MV-4-11 (cell line): Measurements from ENCODE around the gene CYP4X1.
A peak's percentile ranks its signal among the peaks of the same experiment; 100 is the strongest.
"Not testable (repeated sequence)": the region's sequence is repeated elsewhere in the genome, so short reads cannot be mapped to it uniquely, and the experiment has no call there.

Source experiments
- DNase-seq: peaks from one replicate; lab custom pipeline; 2025; lab: John Stamatoyannopoulos, UW

Gene CYP4X1, protein sequence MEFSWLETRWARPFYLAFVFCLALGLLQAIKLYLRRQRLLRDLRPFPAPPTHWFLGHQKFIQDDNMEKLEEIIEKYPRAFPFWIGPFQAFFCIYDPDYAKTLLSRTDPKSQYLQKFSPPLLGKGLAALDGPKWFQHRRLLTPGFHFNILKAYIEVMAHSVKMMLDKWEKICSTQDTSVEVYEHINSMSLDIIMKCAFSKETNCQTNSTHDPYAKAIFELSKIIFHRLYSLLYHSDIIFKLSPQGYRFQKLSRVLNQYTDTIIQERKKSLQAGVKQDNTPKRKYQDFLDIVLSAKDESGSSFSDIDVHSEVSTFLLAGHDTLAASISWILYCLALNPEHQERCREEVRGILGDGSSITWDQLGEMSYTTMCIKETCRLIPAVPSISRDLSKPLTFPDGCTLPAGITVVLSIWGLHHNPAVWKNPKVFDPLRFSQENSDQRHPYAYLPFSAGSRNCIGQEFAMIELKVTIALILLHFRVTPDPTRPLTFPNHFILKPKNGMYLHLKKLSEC

GRCh38 chr1:47023268-47024140 lies at the start of gene CYP4X1:
Gene CYP4X1, plus strand, starts transcription at chr1:47023669. Its CDS starts 149 bp downstream, at chr1:47023818.
- no peak for DNase-seq

- no peak for DNase-seq
Observed at GRCh38 chr1:46983166-46983829, 40.2 kb upstream of the CYP4X1 start.

- no peak for DNase-seq
Observed at GRCh38 chr1:46983830-46984586, 39.5 kb upstream of the CYP4X1 start.

DNA sequence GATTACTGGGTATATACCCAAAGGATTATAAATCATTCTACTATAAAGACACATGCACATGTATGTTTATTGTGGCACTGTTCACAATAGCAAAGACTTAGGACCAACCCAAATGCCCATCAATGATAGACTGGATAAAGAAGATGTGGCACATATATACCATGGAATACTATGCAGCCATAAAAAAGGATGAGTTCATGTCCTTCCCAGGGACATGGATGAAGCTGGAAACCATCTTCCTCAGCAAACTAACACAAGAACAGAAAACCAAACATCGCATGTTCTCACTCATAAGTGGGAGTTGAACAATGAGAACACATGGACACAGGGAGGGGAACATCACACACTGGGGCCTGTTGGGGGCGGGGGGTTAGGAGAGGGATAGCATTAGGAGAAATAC lies 32.9 kb upstream of the CYP4X1 start:
- DNase-seq, result not testable (repeated sequence)

DNA sequence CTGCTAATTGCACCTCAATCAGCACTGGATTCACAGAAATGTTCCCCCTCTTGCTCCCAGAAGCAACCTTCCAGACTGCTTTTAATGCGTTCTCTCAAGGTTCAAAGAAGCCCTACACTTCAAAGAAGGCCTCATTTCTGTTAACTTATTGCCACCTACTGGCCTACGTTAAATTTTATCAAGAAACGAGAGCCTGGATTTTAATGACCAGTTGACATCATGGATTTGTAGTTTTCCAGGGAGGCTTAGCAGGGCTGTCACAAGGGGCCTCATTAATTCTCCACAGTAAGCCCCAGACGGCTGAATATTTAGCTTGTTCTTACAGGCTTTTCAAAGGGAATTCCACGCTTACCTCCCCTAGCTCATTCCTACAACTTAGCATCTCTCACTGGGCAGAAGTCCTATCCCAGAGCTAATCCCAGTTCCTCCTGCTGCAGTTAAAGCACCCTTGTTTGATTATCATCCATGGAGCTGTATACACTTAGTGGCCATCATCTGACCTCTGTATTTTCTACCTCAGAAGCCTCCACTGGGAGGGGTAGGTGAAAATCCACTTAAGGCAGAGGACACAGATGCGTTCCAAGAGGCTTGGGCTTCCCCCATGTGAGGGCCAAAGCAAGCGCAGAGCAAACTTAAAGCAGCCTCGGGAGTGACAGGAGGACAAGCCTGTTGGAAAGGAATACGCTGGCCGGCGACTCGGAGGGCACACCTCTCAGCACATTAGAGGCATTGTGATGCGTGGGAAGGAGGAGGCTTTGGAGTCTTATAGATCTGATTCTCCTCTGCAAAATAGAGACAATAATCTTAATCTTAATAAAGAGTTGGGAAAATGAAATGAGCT lies 32.2 kb upstream of the CYP4X1 start:
- no peak for DNase-seq

GRCh38 chr1:46996659-46997281 lies 26.7 kb upstream of the CYP4X1 start:
- DNase-seq, result peak; percentile 46

DNA sequence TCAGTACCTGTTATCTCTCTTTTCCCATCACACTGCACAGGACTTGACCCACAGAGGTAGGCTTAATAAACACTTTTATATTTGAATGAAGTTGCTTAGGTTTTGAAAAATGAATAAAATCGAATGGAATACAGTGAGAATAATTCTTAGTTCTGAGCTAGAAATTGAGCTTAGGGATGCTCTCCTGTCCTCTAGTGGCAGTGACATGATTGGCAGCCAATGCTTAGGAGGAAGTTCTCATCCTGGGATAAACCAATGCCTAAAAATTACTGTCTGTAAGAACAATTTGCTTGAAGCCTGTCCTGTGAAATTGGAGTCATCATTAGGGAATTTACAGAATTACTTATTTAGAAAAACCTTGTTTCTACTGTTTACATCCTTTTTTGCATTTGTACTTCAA lies 21.3 kb upstream of the CYP4X1 start:
- no peak for DNase-seq

DNA sequence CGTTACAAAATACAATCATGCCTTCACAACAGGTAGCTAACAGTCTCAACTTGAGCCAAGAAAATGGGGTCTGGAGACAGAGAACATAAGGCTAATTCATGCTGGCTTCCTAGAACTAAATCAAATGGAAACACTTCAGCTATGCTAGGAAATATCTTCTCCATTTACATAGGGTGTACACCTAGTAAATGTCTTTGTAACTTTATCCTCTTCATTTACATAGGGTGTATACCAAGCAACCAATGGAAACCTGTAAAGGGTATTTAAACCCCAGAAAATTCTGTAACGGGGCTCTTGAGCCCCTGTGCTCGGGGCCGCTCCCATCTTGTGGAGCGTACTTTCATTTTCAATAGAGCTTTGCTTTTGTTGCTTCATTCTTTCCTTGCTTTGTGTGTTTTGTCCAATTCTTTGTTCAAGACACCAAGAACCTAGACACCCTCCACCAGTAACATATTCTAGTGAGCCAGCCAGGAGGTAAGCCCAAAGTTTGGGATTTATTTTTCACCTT lies 19.5 kb upstream of the CYP4X1 start:
- no peak for DNase-seq

GRCh38 chr1:47006437-47006836 lies 17.0 kb upstream of the CYP4X1 start:
- not testable (repeated sequence) for DNase-seq

GRCh38 chr1:47013293-47013692 lies 10.2 kb upstream of the CYP4X1 start:
- DNase-seq, result no peak

- no peak for DNase-seq
Observed at GRCh38 chr1:47021070-47021469, 2.4 kb upstream of the CYP4X1 start.

GRCh38 chr1:47024141-47024801 lies 802 bp downstream of the CYP4X1 start:
- no peak for DNase-seq

GRCh38 chr1:47030170-47030805 lies 6.8 kb downstream of the CYP4X1 start:
- DNase-seq, result no peak

DNA sequence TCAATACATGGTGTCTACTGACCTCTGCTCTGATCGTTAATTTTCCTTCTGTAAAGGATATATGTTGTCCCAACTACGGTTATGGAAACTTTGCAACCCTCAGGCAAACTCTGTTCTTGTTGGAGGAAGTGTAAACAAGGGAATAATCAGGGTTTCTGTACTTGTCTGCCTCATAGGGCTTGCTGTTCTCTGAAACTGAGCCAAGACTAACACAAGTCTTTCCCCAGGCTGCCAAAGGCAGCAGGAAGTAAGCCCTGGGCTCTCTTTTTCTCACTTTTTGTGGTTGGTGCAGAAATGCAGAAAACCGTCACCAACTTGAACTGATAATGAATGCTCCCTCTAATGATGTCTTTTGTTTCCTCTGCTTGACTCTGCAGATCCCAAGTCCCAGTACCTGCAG lies 7.6 kb downstream of the CYP4X1 start:
- DNase-seq, result no peak

DNA sequence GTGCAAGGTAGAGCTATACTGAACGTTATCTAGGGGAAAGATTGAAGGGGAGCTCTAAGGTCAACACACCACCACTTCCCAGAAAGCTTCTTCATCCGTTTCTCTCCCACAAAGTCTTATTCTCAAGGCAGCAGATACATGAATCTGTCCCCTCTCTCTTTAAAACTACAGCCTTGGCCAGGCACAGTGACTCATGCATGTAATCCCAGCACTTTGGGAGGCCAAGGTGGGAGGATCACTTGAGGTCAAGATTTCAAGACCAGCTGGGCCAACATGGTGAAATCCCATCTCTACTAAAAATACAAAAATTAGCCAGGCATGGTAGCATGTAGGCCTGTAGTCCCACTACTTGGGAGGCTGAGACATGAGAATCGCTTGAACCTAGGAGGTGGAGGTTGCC lies 8.1 kb downstream of the CYP4X1 start:
- DNase-seq, result no peak

DNA sequence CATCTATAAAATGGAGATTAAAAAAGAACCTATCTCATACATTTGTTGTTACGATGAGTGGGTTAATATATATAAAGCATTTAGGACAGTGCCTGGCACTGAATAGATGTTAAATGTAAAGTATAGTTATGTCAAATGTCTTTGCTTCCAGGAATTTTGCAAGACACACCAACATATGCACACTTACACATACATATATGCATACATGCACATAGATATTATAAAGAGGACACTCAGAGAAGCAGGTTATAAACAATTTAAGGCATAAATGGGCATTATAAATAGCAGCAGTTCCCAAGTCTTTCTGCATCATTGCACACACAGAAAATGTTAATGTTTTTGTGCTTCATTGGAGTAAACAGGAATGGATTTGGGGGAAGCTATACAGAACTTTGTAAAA lies 13.3 kb downstream of the CYP4X1 start:
- no peak for DNase-seq

- no peak for DNase-seq
Observed at GRCh38 chr1:47059376-47059775, 35.9 kb downstream of the CYP4X1 start.

DNA sequence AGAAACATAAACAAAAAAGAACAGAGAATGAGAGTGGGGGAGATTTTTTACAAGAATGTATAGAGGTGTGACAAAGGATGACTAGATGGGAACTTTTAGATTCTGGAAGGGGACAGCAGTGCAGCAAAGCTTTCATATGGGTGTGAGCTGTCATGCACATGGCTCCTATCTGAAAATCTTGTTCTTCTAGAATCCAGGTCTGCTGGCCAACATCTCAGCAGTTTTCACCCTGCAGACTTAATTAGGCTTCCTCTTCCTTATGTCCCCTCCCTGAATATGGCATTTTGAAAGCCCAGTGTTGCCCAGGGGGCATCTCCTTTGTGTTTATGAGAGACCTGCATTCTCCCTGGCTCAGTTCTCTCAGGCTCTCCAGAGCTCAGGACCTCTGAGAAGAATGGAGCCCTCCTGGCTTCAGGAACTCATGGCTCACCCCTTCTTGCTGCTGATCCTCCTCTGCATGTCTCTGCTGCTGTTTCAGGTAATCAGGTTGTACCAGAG lies 43.7 kb downstream of the CYP4X1 start, which contains the start of gene CYP4Z1:
CYP4Z1 (plus strand) TSS at position 135 of the 498 bp plus-strand sequence; CDS start at position 395, 260 bp downstream.
- DNase-seq, result no peak
